Keratinocyte (primary cell): ENCODE results near the gene MOB1B.

ENCODE experiments used
- CTCF ChIP-seq, 3 experiments: IDR thresholded peaks in 1 of 3; conservative IDR thresholded peaks in 1 of 3; optimal IDR thresholded peaks in 1 of 3; 2 replicates in 2 of 3; 3 replicates in 1 of 3; pipeline versions ENCODE3 to v1.5.1; 2011; ENCODE audit warnings: low read length in 3 of 3, mild to moderate bottlenecking in 3 of 3, moderate library complexity in 2 of 3, control low read depth in 1 of 3, inconsistent platforms in 1 of 3; ENCODE audit not compliant: insufficient read depth in 2 of 3; ENCODE audit errors: extremely low read depth in 1 of 3
- EZH2 ChIP-seq: IDR thresholded peaks from one replicate; pipeline ENCODE4 v1.6.1; 2012; ENCODE audit warnings: inconsistent platforms, mild to moderate bottlenecking, low read length, moderate library complexity

- TF ChIP-seq CTCF (optimal IDR thresholded peaks at IDR 0.05 in 1 of 3, IDR thresholded peaks at IDR 0.05 in 1 of 3, conservative IDR thresholded peaks at IDR 0.05 in 1 of 3; ENCODE audit: extremely low read depth in 1 of 3, insufficient read depth in 2 of 3, low read length in 3 of 3) (no peak), EZH2 (no peak)
These were observed 123.5 kb downstream of the MOB1B start for GRCh38 chr4:71025654-71026053.
